Endothelial cell of umbilical vein (primary cell): Measurements from ENCODE around the gene MRAS. TPM values are rescaled to one million over a fixed set of nuclear protein-coding genes. Genes with fewer than 3 reads are reported as not detected.

ENCODE experiments used
- BruUV-seq: library from RNA; stranded (reverse); fragments of 400-500 nt; replicated peaks from 2 replicates; lab custom pipeline; 2021; lab: Mats Ljungman, UMichigan
- CTCF ChIA-PET: fragments of 300-600, 350-600 bp; sonication (Branson Sonifier 250); formaldehyde crosslinking; loops from one replicate; lab custom pipeline; 2021; ENCODE audit warnings: antibody characterized with exemption, inconsistent platforms; lab: Charles Lee
- POLR2A ChIA-PET: fragments of 300-600, 350-600 bp; sonication (Branson Sonifier 250); formaldehyde crosslinking; loops from one replicate; lab custom pipeline; 2021; ENCODE audit warnings: antibody characterized with exemption, inconsistent platforms; lab: Charles Lee
- DNase-seq: peaks from one replicate; pipeline ENCODE4 v3.0.0-alpha.2; 2011; ENCODE audit warnings: low read depth, low spot score
- FAIRE-seq: peaks from 2 replicates; lab custom pipeline; 2011; peaks lifted over from hg19 to GRCh38; lab: Jason Lieb, UNC
- H2AFZ ChIP-seq: 2 replicates; pipeline ENCODE4 v1.6.0; 2012; ENCODE audit warnings: low read depth, low read length, control low read depth, inconsistent platforms
- H3K27ac ChIP-seq: 2 replicates; pipeline ENCODE4 v1.5.1; 2011; ENCODE audit warnings: low read depth, mild to moderate bottlenecking, control low read depth, low read length, moderate library complexity; ENCODE audit not compliant: insufficient read depth
- H3K27me3 ChIP-seq, 2 experiments: 2 replicates each; pipeline versions ENCODE4 v1.6.0 to v1.6.1; 2011; ENCODE audit warnings: low read length in 2 of 2, mixed read lengths in 1 of 2; ENCODE audit not compliant: control insufficient read depth in 2 of 2, insufficient read depth in 2 of 2
- H3K36me3 ChIP-seq, 2 experiments: 2 replicates in 1 of 2; 3 replicates in 1 of 2; pipeline ENCODE4 v1.5.1; 2011; ENCODE audit warnings: low read length in 2 of 2, mild to moderate bottlenecking in 1 of 2, moderate library complexity in 1 of 2; ENCODE audit not compliant: control insufficient read depth in 2 of 2, insufficient read depth in 2 of 2; ENCODE audit errors: extremely low read depth in 1 of 2
- H3K4me1 ChIP-seq: 3 replicates; pipeline ENCODE4 v1.5.1; 2011; ENCODE audit warnings: mild to moderate bottlenecking, low read length; ENCODE audit not compliant: control insufficient read depth, insufficient read depth; ENCODE audit errors: extremely low read depth
- H3K4me2 ChIP-seq: 2 replicates; pipeline ENCODE4 v1.6.1; 2011; ENCODE audit warnings: low read length, control low read depth, mixed read lengths; ENCODE audit not compliant: insufficient read depth
- H3K4me3 ChIP-seq, 3 experiments: fragments of 200-600 bp in 1 of 3; sonication (generic), shearing (Covaris generic) in 1 of 3; replicated peaks in 1 of 3; 2 replicates each; pipeline ENCODE4 v1.5.1; 2011 to 2016; ENCODE audit warnings: control low read depth in 3 of 3, low read length in 3 of 3, mild to moderate bottlenecking in 2 of 3, inconsistent platforms in 1 of 3, low read depth in 1 of 3, moderate library complexity in 1 of 3; ENCODE audit not compliant: insufficient read depth in 1 of 3
- H3K79me2 ChIP-seq: 2 replicates; pipeline ENCODE4 v1.6.0; 2012; ENCODE audit warnings: low read length, inconsistent platforms; ENCODE audit not compliant: control insufficient read depth, insufficient read depth
- H3K9ac ChIP-seq: replicated peaks from 2 replicates; pipeline ENCODE3; 2011; ENCODE audit warnings: low read length, control low read depth; ENCODE audit not compliant: insufficient read depth; ENCODE audit errors: extremely low read depth
- H3K9me1 ChIP-seq: replicated peaks from 3 replicates; pipeline ENCODE4 v1.6.0; 2011; ENCODE audit warnings: mild to moderate bottlenecking, low read length; ENCODE audit not compliant: control insufficient read depth, insufficient read depth; ENCODE audit errors: extremely low read depth
- H3K9me3 ChIP-seq: replicated peaks from 2 replicates; pipeline ENCODE4 v1.5.1; 2012; ENCODE audit warnings: low read length, inconsistent platforms; ENCODE audit not compliant: control insufficient read depth, insufficient read depth
- H4K20me1 ChIP-seq: replicated peaks from 2 replicates; pipeline ENCODE3; 2011; ENCODE audit warnings: mild to moderate bottlenecking, low read length; ENCODE audit not compliant: control insufficient read depth, insufficient read depth; ENCODE audit errors: extremely low read depth
- CTCF ChIP-seq, 2 donors: IDR thresholded peaks; 1 replicate in 1 of 2; 2 replicates in 1 of 2; pipeline ENCODE4 v1.5.1; 2011; ENCODE audit warnings: low read length in 2 of 2, mild to moderate bottlenecking in 2 of 2, moderate library complexity in 2 of 2, control low read depth in 1 of 2, inconsistent platforms in 1 of 2, low read depth in 1 of 2; ENCODE audit not compliant: insufficient read depth in 1 of 2; ENCODE audit errors: extremely low read depth in 1 of 2
- EZH2 ChIP-seq: IDR thresholded peaks from 2 replicates; pipeline ENCODE4 v1.6.1; 2012; ENCODE audit warnings: borderline replicate concordance, low read depth, mild to moderate bottlenecking, moderate library complexity, low read length, inconsistent platforms; ENCODE audit not compliant: severe bottlenecking
- FOS ChIP-seq: IDR thresholded peaks from 2 replicates; pipeline ENCODE4 v1.6.1; 2011; ENCODE audit warnings: mild to moderate bottlenecking, low read length, moderate library complexity, borderline replicate concordance; ENCODE audit not compliant: insufficient read depth
- GATA2 ChIP-seq: IDR thresholded peaks from 2 replicates; pipeline ENCODE4 v1.7.0; 2011; ENCODE audit warnings: low read depth, mild to moderate bottlenecking, moderate library complexity, mixed read lengths, low read length; ENCODE audit not compliant: insufficient read length, insufficient read depth
- JUN ChIP-seq: IDR thresholded peaks from 2 replicates; pipeline ENCODE4 v1.6.1; 2011; ENCODE audit warnings: borderline replicate concordance, low read depth; ENCODE audit not compliant: insufficient read length, insufficient read depth
- MAX ChIP-seq: IDR thresholded peaks from 2 replicates; pipeline ENCODE4 v1.6.1; 2011; ENCODE audit not compliant: insufficient read depth, insufficient read length
- MYC ChIP-seq: IDR thresholded peaks from one replicate; pipeline ENCODE4 v1.6.1; 2011; ENCODE audit warnings: mild to moderate bottlenecking, low read depth, low read length
- POLR2A ChIP-seq: IDR thresholded peaks from 2 replicates; pipeline ENCODE4 v1.6.1; 2012; ENCODE audit warnings: low read depth, mild to moderate bottlenecking, control low read depth, low read length
- POLR2AphosphoS5 ChIP-seq: IDR thresholded peaks from 2 replicates; pipeline ENCODE4 v1.6.1; 2012; ENCODE audit warnings: low read depth, mild to moderate bottlenecking, control low read depth, low read length, moderate library complexity; ENCODE audit not compliant: insufficient read depth
- dilution Hi-C: fragments of 300-500 bp; cut with MboI; formaldehyde crosslinking; loops from one replicate; pipeline ENCODE4 v1.15.0; 2019; ENCODE audit warnings: low sequenced_read_pairs; ENCODE audit not compliant: extremely low pct_ligation_motif_present
- intact Hi-C: fragments of 100-400 bp; cut with micrococcal nuclease; formaldehyde crosslinking; loops from one replicate; pipeline ENCODE4 v1.10.0; 2022
- polyA plus RNA-seq, 4 experiments: library from polyadenylated mRNA; depleted of rRNA in 3 of 4; stranded (reverse) in 3 of 4; unstranded in 1 of 4; fragments of >200 nt; gene quantifications; 2 replicates each; pipeline versions ENCODE4 v1.2.1 to v1.2.3, GENCODE V29; 2011 to 2012; ENCODE audit warnings: missing spikeins in 1 of 4
- total RNA-seq: library from RNA; stranded (reverse); gene quantifications from 2 replicates; pipeline ENCODE4 v1.2.3, GENCODE V29; 2021

Gene MRAS
- total and polyA plus RNA-seq, 2 donors (not counting 3 experiments of a cell fraction or from before 2014, with no cell fraction given): 14.6 to 16.5 TPM

GRCh38 chr3:138378331-138378730, 30.0 kb downstream of the MRAS start:
- ChIA-PET CTCF (no interaction called here), POLR2A (no interaction called here)
- H4K20me1 ChIP-seq: no peaks in the 10 kb centered on the region
- no peaks in the 10 kb centered on the region for H3K9me3 ChIP-seq
- no peak overlapping the region for H3K4me3 ChIP-seq
- H2AFZ ChIP-seq: no peak overlapping the region
- H3K27me3 ChIP-seq: no peaks in the 10 kb centered on the region
- no peak overlapping the region for H3K9ac ChIP-seq
- H3K9me1 ChIP-seq: no peaks in the 10 kb centered on the region
- intact Hi-C loops (no loop called here), dilution Hi-C loops (no loop called here)
- H3K27ac ChIP-seq: no peak overlapping the region
- H3K4me2 ChIP-seq: no peak overlapping the region
- TF ChIP-seq JUN: no peak
- TF ChIP-seq CTCF (IDR thresholded peaks at IDR 0.05; ENCODE audit: extremely low read depth in 1 of 2, insufficient read depth in 1 of 2, low read depth in 1 of 2, low read length in 2 of 2): no peak
- no peak for TF ChIP-seq MYC
- no TSS peak for BruUV-seq
- no peak for FAIRE-seq
- H3K36me3 ChIP-seq: no peaks in the 10 kb centered on the region
- H3K79me2 ChIP-seq: no peaks in the 10 kb centered on the region
- no peaks in the 10 kb centered on the region for H3K4me1 ChIP-seq
- no peak for DNase-seq

- Histone ChIP-seq H3K4me2 (no peak overlapping the region), H3K36me3 (no peaks in the 10 kb centered on the region), H3K4me1 (no peaks in the 10 kb centered on the region), H3K9me3 (no peaks in the 10 kb centered on the region), H3K9ac (no peak overlapping the region), H3K9me1 (no peaks in the 10 kb centered on the region), H3K79me2 (no peaks in the 10 kb centered on the region), H3K4me3 (no peak overlapping the region), H4K20me1 (no peaks in the 10 kb centered on the region), H3K27ac (no peak overlapping the region), H2AFZ (no peak overlapping the region), H3K27me3 (no peaks in the 10 kb centered on the region)
- intact Hi-C loops (no loop called here), dilution Hi-C loops (no loop called here)
- CTCF ChIA-PET: interaction anchor here (0.7 kb wide), 1 partner anchor 335 kb away, joined by 3 read pairs; no protein-coding TSS in a partner anchor
- FAIRE-seq: no peak
- no peak for DNase-seq
- no TSS peak for BruUV-seq
- POLR2A ChIA-PET: no interaction called here
- TF ChIP-seq MYC: no peak
- no peak for TF ChIP-seq CTCF (IDR thresholded peaks at IDR 0.05; ENCODE audit: extremely low read depth in 1 of 2, insufficient read depth in 1 of 2, low read depth in 1 of 2, low read length in 2 of 2)
- TF ChIP-seq JUN: no peak
- no peak for TF ChIP-seq MAX
- no peak for TF ChIP-seq EZH2
- TF ChIP-seq FOS: no peak
- TF ChIP-seq POLR2AphosphoS5: no peak
- no peak for TF ChIP-seq GATA2
- TF ChIP-seq POLR2A: no peak
Observed at GRCh38 chr3:138378990-138379389, 30.6 kb downstream of the MRAS start.
